Cardiac muscle cell (in vitro differentiated cells and primary cell): ENCODE data around the gene CBLB. TPM values are rescaled to one million over a fixed set of nuclear protein-coding genes. Genes with fewer than 3 reads are reported as not detected.

Experiments
- DNase-seq, 2 donors: peaks; one replicate each; pipeline versions ENCODE4 v3.0.0 to v3.0.0-alpha.2; 2010 to 2017; ENCODE audit warnings: low read depth in 1 of 2, low spot score in 1 of 2
- H3K27ac ChIP-seq: fragments of 200-600 bp; sonication (generic); 2 replicates; pipeline ENCODE4 v1.5.1; 2016
- H3K27me3 ChIP-seq: fragments of 200-600 bp; sonication (generic); 2 replicates; pipeline ENCODE4 v1.6.0; 2016; ENCODE audit warnings: control low read depth
- H3K36me3 ChIP-seq: fragments of 200-600 bp; sonication (generic); 2 replicates; pipeline ENCODE4 v1.5.1; 2016; ENCODE audit warnings: control low read depth
- H3K4me1 ChIP-seq: fragments of 200-600 bp; sonication (generic); 2 replicates; pipeline ENCODE4 v1.8.1; 2017; ENCODE audit warnings: low read depth, mild to moderate bottlenecking, mixed run types
- H3K4me3 ChIP-seq: fragments of 200-600 bp; sonication (generic); 2 replicates; pipeline ENCODE4 v1.5.1; 2016; ENCODE audit warnings: mild to moderate bottlenecking
- H3K9me3 ChIP-seq: fragments of 200-600 bp; sonication (generic); 2 replicates; pipeline ENCODE4 v1.5.1; 2017; ENCODE audit warnings: low read depth, mild to moderate bottlenecking, control low read depth
- CTCF ChIP-seq: IDR thresholded peaks from 2 replicates; pipeline ENCODE4 v1.5.1; 2012; ENCODE audit warnings: low read depth, mild to moderate bottlenecking, low read length
- polyA plus RNA-seq: library from polyadenylated mRNA; unstranded; fragments of >200 nt; fragmentation: Nextera tagmentation; extraction: Ambion mirVana; gene quantifications from 2 replicates; pipeline ENCODE4 v1.2.1, GENCODE V29; 2016
- total RNA-seq: library from RNA; depleted of rRNA; stranded (reverse); fragments of >200 nt; gene quantifications from 2 replicates; pipeline ENCODE4 v1.2.3, GENCODE V29; 2016

CBLB gene
- total and polyA plus RNA-seq, 2 experiments from 2014 or later: 30.3 to 48.2 TPM

GRCh38 chr3:105911496-105911895 is 42.7 kb upstream of the CBLB start:
- H3K27ac ChIP-seq: no peak overlapping the region
- DNase-seq: no peak
- no peaks in the 10 kb centered on the region for H3K9me3 ChIP-seq
- no peaks in the 10 kb centered on the region for H3K27me3 ChIP-seq
- no peak for TF ChIP-seq CTCF
- H3K4me3 ChIP-seq: no peak overlapping the region
- peaks cover 5% of the 10 kb centered on the region for H3K4me1 ChIP-seq
- H3K36me3 ChIP-seq: no peaks in the 10 kb centered on the region

GRCh38 chr3:105907777-105908176 is 39.0 kb upstream of the CBLB start:
- DNase-seq: peak in 1 of 2 donors; percentile 45
- TF ChIP-seq CTCF: no peak
- H3K36me3 ChIP-seq: no peaks in the 10 kb centered on the region
- H3K9me3 ChIP-seq: no peaks in the 10 kb centered on the region
- no peaks in the 10 kb centered on the region for H3K27me3 ChIP-seq
- no peak overlapping the region for H3K27ac ChIP-seq
- no peak overlapping the region for H3K4me3 ChIP-seq
- peaks cover 9% of the 10 kb centered on the region for H3K4me1 ChIP-seq

GRCh38 chr3:105906836-105907235 is 38.0 kb upstream of the CBLB start:
- H3K9me3 ChIP-seq: no peaks in the 10 kb centered on the region
- H3K27ac ChIP-seq: no peak overlapping the region
- TF ChIP-seq CTCF: no peak
- no peak overlapping the region for H3K4me3 ChIP-seq
- H3K36me3 ChIP-seq: no peaks in the 10 kb centered on the region
- no peaks in the 10 kb centered on the region for H3K27me3 ChIP-seq
- H3K4me1 ChIP-seq: peaks cover 9% of the 10 kb centered on the region
- peak in 1 of 2 donors; percentile 87 for DNase-seq

GRCh38 chr3:105906345-105906744 is 37.5 kb upstream of the CBLB start:
- peak in 1 of 2 donors; percentile 13 for DNase-seq
- Histone ChIP-seq H3K27me3 (no peaks in the 10 kb centered on the region), H3K9me3 (no peaks in the 10 kb centered on the region), H3K4me3 (no peak overlapping the region), H3K27ac (no peak overlapping the region), H3K36me3 (no peaks in the 10 kb centered on the region), H3K4me1 (peaks cover 9% of the 10 kb centered on the region)
- no peak for TF ChIP-seq CTCF

GRCh38 chr3:105905328-105905727 is 36.5 kb upstream of the CBLB start:
- TF ChIP-seq CTCF: no peak
- no peaks in the 10 kb centered on the region for H3K36me3 ChIP-seq
- no peak overlapping the region for H3K4me3 ChIP-seq
- H3K4me1 ChIP-seq: peaks cover 9% of the 10 kb centered on the region
- H3K9me3 ChIP-seq: no peaks in the 10 kb centered on the region
- no peak for DNase-seq
- H3K27me3 ChIP-seq: no peaks in the 10 kb centered on the region
- no peak overlapping the region for H3K27ac ChIP-seq
